Stimulated activated CD4-positive, alpha-beta T cell treated with anti-CD3 and anti-CD28 coated beads, Interleukin-4, amount 100 ng/mL, for 48 hours (primary cell): ENCODE measurements around the gene ZNF32.
"Not testable (repeated sequence)": the region's sequence is repeated elsewhere in the genome, so short reads cannot be mapped to it uniquely, and the experiment has no call there.

Source experiments
- DNase-seq, 2 donors: peaks; one replicate each; pipeline ENCODE4 v3.0.0-alpha.2; 2020; ENCODE audit warnings: low read depth in 2 of 2

The ZNF32 gene

GRCh38 chr10:43680035-43680434, 31.4 kb upstream of the ZNF32 start:
- DNase-seq: no peak

GRCh38 chr10:43679509-43679908, 30.8 kb upstream of the ZNF32 start:
- no peak for DNase-seq

GRCh38 chr10:43678654-43679053, 30.0 kb upstream of the ZNF32 start:
- DNase-seq: no peak

- DNase-seq: no peak
Observed at GRCh38 chr10:43676901-43677300, 28.2 kb upstream of the ZNF32 start.

- no peak for DNase-seq
Observed at GRCh38 chr10:43676331-43676730, 27.6 kb upstream of the ZNF32 start.

- DNase-seq: no peak
Observed at GRCh38 chr10:43674553-43675210, 26.0 kb upstream of the ZNF32 start.

GRCh38 chr10:43673471-43673870, 24.8 kb upstream of the ZNF32 start:
- DNase-seq: no peak

GRCh38 chr10:43671659-43672531, 23.2 kb upstream of the ZNF32 start:
- DNase-seq: peak; percentile 12 to 24

- no peak for DNase-seq
Observed at GRCh38 chr10:43669386-43669785, 20.7 kb upstream of the ZNF32 start.

GRCh38 chr10:43667761-43668386, 19.2 kb upstream of the ZNF32 start:
- no peak for DNase-seq

GRCh38 chr10:43667317-43667731, 18.6 kb upstream of the ZNF32 start:
- no peak for DNase-seq

GRCh38 chr10:43666552-43666951, 17.9 kb upstream of the ZNF32 start:
- no peak for DNase-seq

GRCh38 chr10:43665054-43665453, 16.4 kb upstream of the ZNF32 start:
- DNase-seq: no peak

- DNase-seq: no peak
Observed at GRCh38 chr10:43658227-43658626, 9.5 kb upstream of the ZNF32 start.

- DNase-seq: no peak
Observed at GRCh38 chr10:43655311-43655710, 6.6 kb upstream of the ZNF32 start.

GRCh38 chr10:43653746-43654145, 5.1 kb upstream of the ZNF32 start:
- DNase-seq: no peak

GRCh38 chr10:43649185-43649523, 473 bp upstream of the ZNF32 start:
- no peak for DNase-seq

- no peak for DNase-seq
Observed at GRCh38 chr10:43648095-43648397, 635 bp downstream of the ZNF32 start.

GRCh38 chr10:43647576-43647975, 1.1 kb downstream of the ZNF32 start:
- DNase-seq: no peak

- no peak for DNase-seq
Observed at GRCh38 chr10:43645866-43646265, 2.8 kb downstream of the ZNF32 start.

GRCh38 chr10:43644252-43644651, 4.4 kb downstream of the ZNF32 start:
- no peak for DNase-seq

- no peak for DNase-seq
Observed at GRCh38 chr10:43640603-43641002, 8.1 kb downstream of the ZNF32 start.

- DNase-seq: not testable (repeated sequence)
Observed at GRCh38 chr10:43635816-43636215, 12.9 kb downstream of the ZNF32 start.
